Measurements from ENCODE around the gene AKAP6. TPM values are rescaled to one million over a fixed set of nuclear protein-coding genes. Genes with fewer than 3 reads are reported as not detected.
"Not testable (repeated sequence)": the region's sequence is repeated elsewhere in the genome, so short reads cannot be mapped to it uniquely, and the experiment has no call there.

AKAP6 gene
- total RNA-seq, 1 donor from 2014 or later, result 0.21 TPM

DNA sequence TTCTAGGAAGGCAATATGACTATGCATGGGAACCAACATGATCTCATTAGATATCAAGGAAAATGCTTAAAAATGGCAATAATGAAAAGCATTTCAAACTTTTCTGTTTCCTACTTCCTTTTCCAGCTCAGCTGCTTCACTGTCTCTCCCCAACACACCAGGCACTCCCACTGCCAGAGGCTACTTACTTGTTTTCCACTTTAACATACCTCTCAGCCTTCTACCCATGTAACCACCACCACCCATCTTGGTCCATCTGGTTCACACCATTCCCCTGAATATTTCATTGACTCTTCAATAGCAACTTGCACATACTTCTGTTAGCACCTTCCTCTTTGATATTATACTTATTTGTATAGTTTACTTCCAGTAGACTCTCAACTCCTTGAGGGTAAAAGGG, 441.3 kb downstream of the AKAP6 start:
- intact Hi-C loops (cut with micrococcal nuclease), result no loop called here
- Mint-ChIP-seq H3K4me3 (no peak overlapping the region), H3K27ac (no peak overlapping the region), H3K36me3 (ENCODE audit: low read depth) (no peaks in the 10 kb centered on the region), H3K27me3 (ENCODE audit: insufficient read depth) (no peaks in the 10 kb centered on the region), H3K4me1 (ENCODE audit: low read depth) (no peaks in the 10 kb centered on the region), H3K9me3 (peaks cover 5% of the 10 kb centered on the region)
- DNase-seq (ENCODE audit: low spot score), result no peak

DNA sequence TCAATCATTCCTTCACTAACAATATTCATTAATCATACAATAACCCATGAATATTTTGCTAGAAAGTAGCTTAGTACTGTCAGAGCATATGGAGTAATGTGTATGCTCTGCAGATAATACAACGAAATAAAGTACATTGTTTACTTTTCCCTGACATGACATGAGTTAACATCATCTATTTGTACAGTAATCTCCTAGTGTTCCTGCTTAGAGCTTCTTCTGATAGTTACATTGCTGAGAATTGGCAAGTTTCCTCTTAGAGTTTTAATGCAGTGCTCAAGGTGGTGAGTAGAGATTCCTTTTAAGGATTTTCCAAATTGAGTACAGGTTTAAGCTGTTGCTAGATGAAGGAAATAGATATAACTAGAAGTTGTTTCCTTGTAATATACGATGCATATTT, 445.1 kb downstream of the AKAP6 start:
- Mint-ChIP-seq H3K9me3 (peaks cover 12% of the 10 kb centered on the region), H3K27ac (no peak overlapping the region), H3K27me3 (ENCODE audit: insufficient read depth) (no peaks in the 10 kb centered on the region), H3K36me3 (ENCODE audit: low read depth) (no peaks in the 10 kb centered on the region), H3K4me3 (no peak overlapping the region), H3K4me1 (ENCODE audit: low read depth) (no peaks in the 10 kb centered on the region)
- intact Hi-C loops (cut with micrococcal nuclease), result no loop called here
- no peak for DNase-seq (ENCODE audit: low spot score)

DNA sequence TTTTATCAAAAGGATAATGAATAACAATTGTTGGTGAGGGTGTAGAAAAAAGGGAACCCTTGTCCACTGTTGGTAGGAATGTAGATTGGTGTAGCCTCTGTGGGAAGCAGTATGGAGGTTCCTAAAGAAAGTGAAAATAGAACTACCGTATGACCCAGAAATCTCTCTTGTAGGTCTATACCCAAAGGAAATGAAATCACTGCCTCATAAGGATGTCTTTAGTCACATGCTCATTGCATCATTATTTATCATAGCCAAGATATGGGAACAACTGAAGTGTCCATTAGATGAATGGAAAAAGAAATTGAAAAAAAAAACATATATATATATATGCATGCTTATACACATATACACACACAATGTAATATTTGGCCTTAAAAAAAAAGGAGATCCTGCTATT, 450.7 kb downstream of the AKAP6 start:
- DNase-seq (ENCODE audit: low spot score), result no peak
- Mint-ChIP-seq H3K4me3 (no peak overlapping the region), H3K27ac (no peak overlapping the region), H3K4me1 (ENCODE audit: low read depth) (no peaks in the 10 kb centered on the region), H3K9me3 (peaks cover 11% of the 10 kb centered on the region), H3K36me3 (ENCODE audit: low read depth) (no peaks in the 10 kb centered on the region), H3K27me3 (ENCODE audit: insufficient read depth) (no peaks in the 10 kb centered on the region)
- intact Hi-C loops (cut with micrococcal nuclease), result no loop called here

DNA sequence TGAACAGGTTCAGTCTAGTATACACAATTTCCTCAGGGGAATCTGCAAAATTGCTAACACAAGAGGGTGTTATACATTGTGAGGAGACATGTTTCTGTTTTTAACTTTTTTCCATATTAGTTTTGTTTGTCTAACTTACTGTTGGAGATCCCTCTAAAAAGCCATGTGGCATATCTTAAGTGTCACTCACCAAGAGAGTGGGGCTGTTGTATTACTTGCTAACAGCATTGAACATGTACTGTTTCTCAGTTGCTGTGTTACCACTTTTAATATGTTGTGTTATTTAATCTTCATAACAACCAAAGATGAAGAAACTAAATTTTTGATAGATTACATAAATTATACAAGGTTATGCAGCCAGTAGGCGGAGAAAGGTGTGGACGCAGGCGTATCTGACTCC, 455.3 kb downstream of the AKAP6 start:
- H3K4me1 Mint-ChIP-seq (ENCODE audit: low read depth), result no peaks in the 10 kb centered on the region
- H3K9me3 Mint-ChIP-seq, result peaks cover 6% of the 10 kb centered on the region
- DNase-seq (ENCODE audit: low spot score), result no peak
- no peaks in the 10 kb centered on the region for H3K36me3 Mint-ChIP-seq (ENCODE audit: low read depth)
- H3K27ac Mint-ChIP-seq, result no peak overlapping the region
- H3K27me3 Mint-ChIP-seq (ENCODE audit: insufficient read depth), result no peaks in the 10 kb centered on the region
- intact Hi-C loops (cut with micrococcal nuclease), result no loop called here
- H3K4me3 Mint-ChIP-seq, result no peak overlapping the region

DNA sequence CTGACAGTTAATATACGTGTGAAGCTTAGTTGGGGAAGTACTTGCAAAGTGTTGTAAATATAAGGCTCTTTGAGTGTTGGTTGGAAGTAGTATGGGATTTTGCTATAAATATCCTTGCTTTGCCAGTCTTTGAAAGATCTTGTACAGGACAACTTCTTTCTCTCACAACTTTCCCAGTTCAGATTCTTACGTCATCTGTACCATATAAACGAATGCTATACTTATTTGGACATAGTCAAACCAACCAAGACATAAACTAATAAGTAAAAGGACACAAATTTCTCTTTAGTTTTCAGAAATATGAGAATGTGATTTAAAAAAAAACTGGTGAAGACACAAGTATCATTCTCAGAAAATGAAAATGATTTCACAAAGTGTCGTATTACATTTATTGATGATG, 456.5 kb downstream of the AKAP6 start:
- H3K4me1 Mint-ChIP-seq (ENCODE audit: low read depth), result no peaks in the 10 kb centered on the region

DNA sequence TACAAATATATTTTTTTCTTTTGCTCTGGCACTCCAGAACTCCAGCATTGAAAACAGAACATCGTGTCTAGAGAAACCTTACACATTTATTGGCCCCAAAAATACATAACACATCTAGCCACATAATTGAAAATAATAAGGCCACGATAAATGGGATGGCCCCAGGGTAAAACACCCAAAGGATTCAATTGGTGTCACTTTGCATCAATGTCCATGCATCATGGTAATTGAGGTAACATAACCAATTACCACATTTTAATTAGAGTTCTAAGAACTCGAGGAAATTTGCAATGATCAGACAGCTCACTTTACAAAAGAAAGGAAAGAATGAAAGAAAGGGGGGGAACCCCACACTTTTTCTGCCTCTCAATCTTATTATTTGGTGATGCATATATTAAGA, 457.8 kb downstream of the AKAP6 start:
- Mint-ChIP-seq H3K27me3 (ENCODE audit: insufficient read depth) (no peaks in the 10 kb centered on the region), H3K9me3 (peaks cover 24% of the 10 kb centered on the region), H3K4me3 (no peak overlapping the region), H3K27ac (no peak overlapping the region), H3K36me3 (ENCODE audit: low read depth) (no peaks in the 10 kb centered on the region), H3K4me1 (ENCODE audit: low read depth) (no peaks in the 10 kb centered on the region)
- intact Hi-C loops (cut with micrococcal nuclease), result no loop called here
- no peak for DNase-seq (ENCODE audit: low spot score)

More for the DNA sequence above, 456.5 kb downstream of the AKAP6 start:
- Mint-ChIP-seq H3K36me3 (ENCODE audit: low read depth) (no peaks in the 10 kb centered on the region), H3K27ac (no peak overlapping the region), H3K9me3 (peaks cover 13% of the 10 kb centered on the region), H3K4me3 (no peak overlapping the region), H3K27me3 (ENCODE audit: insufficient read depth) (no peaks in the 10 kb centered on the region)
- DNase-seq (ENCODE audit: low spot score), result no peak
- intact Hi-C loops (cut with micrococcal nuclease), result no loop called here

DNA sequence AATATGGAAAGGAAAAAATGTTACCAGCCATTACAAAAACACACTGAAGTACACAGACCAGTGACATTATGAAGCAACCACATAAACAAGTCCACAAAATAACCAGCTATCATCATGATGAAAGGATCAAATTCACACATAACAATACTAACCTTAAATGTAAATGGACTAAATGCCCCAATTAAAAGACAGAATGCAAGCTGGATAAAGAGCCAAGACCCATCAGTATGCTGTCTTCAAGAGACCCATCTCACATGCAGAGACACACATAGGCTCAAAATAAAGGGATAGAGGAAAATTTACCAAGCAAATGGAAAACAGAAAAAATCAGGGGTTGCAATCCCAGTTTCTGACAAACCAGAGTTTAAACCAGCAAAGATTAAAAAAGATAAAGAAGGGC, 463.9 kb downstream of the AKAP6 start:
- H3K27ac Mint-ChIP-seq; H3K4me3 Mint-ChIP-seq; H3K27me3 Mint-ChIP-seq (ENCODE audit: insufficient read depth); intact Hi-C loops (cut with micrococcal nuclease); H3K36me3 Mint-ChIP-seq (ENCODE audit: low read depth); DNase-seq (ENCODE audit: low spot score); H3K4me1 Mint-ChIP-seq (ENCODE audit: low read depth): not testable (repeated sequence)
- H3K9me3 Mint-ChIP-seq, result peaks cover 58% of the 10 kb centered on the region

DNA sequence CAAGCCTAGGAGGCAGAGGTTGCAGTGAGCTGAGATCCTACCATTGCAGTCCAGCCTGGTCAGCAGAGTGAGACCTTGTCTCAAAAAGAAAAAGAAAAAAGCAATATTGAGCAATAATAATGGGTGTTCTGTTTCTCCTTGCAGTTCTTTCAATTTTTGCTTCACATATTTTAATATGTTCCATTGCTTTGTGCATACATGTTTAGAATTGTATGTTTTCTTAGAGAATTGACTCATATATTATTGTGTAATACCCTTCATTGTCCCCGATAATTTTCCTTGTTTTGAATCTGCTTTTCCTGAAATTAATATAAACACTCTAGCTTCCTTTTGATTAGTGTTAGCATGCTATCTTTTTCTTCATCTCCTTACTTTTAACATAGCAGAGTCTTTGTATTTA, 471.2 kb downstream of the AKAP6 start:
- intact Hi-C loops (cut with micrococcal nuclease), result no loop called here
- Mint-ChIP-seq H3K4me1 (ENCODE audit: low read depth) (no peaks in the 10 kb centered on the region), H3K36me3 (ENCODE audit: low read depth) (no peaks in the 10 kb centered on the region), H3K27ac (no peak overlapping the region), H3K4me3 (no peak overlapping the region), H3K27me3 (ENCODE audit: insufficient read depth) (no peaks in the 10 kb centered on the region), H3K9me3 (peaks cover 43% of the 10 kb centered on the region)
- no peak for DNase-seq (ENCODE audit: low spot score)

DNA sequence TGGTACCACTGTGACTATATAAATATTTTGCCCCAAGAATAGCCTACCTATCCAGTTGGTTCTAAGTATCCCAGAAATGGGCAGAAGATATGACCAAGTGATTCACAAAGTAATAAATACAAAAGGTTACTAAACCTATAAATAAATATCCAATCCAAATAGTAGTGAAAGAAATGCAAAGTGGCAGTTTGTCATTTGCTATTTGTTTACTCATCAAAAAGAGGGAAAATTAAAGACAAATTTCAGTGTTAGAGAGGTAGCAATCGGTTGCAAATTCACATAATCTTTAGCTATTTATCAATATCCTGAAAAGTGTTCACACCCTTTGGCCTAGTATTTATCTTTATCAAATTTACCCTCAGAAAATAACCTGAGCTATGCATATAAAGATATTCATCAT, 473.2 kb downstream of the AKAP6 start:
- DNase-seq (ENCODE audit: low spot score), result no peak
- H3K4me3 Mint-ChIP-seq, result no peak overlapping the region
- intact Hi-C loops (cut with micrococcal nuclease), result no loop called here
- no peaks in the 10 kb centered on the region for H3K27me3 Mint-ChIP-seq (ENCODE audit: insufficient read depth)
- no peaks in the 10 kb centered on the region for H3K36me3 Mint-ChIP-seq (ENCODE audit: low read depth)
- no peaks in the 10 kb centered on the region for H3K4me1 Mint-ChIP-seq (ENCODE audit: low read depth)
- H3K9me3 Mint-ChIP-seq, result peaks cover 45% of the 10 kb centered on the region
- no peak overlapping the region for H3K27ac Mint-ChIP-seq

DNA sequence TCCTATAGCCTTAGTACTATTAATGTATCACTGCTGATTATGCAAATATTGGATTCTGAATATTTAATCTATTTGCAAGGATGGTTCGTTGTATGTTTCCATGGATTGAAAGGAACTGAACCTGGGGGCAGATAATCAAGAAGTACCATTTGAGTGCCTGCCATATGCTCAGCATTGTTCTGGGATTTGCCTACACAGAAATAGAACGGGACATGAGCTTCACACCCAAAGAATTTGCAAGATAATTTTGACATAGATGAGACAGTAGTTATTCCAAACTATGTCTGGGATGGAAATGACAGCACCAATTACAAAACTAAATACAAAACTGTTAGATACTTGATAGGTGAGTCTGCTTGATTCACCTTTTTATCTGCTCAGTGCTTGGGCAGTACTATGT, 476.9 kb downstream of the AKAP6 start:
- intact Hi-C loops (cut with micrococcal nuclease), result no loop called here
- Mint-ChIP-seq H3K27ac (no peak overlapping the region), H3K36me3 (ENCODE audit: low read depth) (no peaks in the 10 kb centered on the region), H3K9me3 (peaks cover 36% of the 10 kb centered on the region), H3K4me1 (ENCODE audit: low read depth) (no peaks in the 10 kb centered on the region), H3K27me3 (ENCODE audit: insufficient read depth) (no peaks in the 10 kb centered on the region), H3K4me3 (no peak overlapping the region)
- DNase-seq (ENCODE audit: low spot score), result no peak

DNA sequence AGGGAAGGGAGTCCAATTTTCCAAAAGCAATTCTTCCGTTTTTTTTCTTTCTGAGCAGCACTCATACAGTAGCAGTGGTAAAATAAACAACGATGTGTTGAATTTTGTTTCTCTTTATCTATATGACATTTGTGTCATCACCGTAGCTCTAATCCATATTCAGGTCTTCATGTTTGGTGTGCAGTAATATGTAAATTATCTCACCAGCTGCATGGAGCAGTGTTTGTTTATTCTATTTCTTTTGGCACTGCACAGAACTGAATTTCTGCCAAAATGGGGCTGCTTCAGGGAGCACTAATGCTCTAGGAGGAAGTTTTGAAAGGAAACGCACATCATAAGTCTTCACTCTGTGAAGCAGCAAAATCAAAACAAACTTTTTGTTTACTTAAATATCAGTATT, 479.5 kb downstream of the AKAP6 start:
- Mint-ChIP-seq H3K27me3 (ENCODE audit: insufficient read depth) (no peaks in the 10 kb centered on the region), H3K4me3 (no peak overlapping the region), H3K36me3 (ENCODE audit: low read depth) (no peaks in the 10 kb centered on the region), H3K27ac (no peak overlapping the region), H3K9me3 (peaks cover 24% of the 10 kb centered on the region), H3K4me1 (ENCODE audit: low read depth) (no peaks in the 10 kb centered on the region)
- DNase-seq (ENCODE audit: low spot score), result no peak
- intact Hi-C loops (cut with micrococcal nuclease), result no loop called here

DNA sequence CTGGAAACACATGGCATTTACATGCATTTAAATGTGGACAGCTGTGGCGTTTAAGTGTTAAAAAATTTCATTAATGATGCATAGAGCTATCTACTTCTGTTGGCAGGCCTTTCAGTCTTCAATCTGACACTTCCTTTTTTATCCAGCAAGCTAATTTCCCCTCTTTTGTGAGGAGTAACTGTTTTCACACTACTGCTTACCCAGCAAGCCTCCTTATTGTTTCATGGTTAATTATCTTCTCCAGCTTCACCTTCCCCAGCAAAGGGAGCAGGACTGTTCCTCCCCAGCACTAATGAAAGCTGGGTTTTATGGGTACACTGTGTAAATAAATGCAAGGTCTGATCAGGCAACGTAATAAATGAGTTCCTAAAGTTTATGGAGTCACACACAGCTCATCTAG, 480.2 kb downstream of the AKAP6 start:
- H3K4me3 Mint-ChIP-seq, result no peak overlapping the region
- intact Hi-C loops (cut with micrococcal nuclease), result no loop called here
- no peaks in the 10 kb centered on the region for H3K27me3 Mint-ChIP-seq (ENCODE audit: insufficient read depth)
- no peak overlapping the region for H3K27ac Mint-ChIP-seq
- DNase-seq (ENCODE audit: low spot score), result no peak
- peaks cover 18% of the 10 kb centered on the region for H3K9me3 Mint-ChIP-seq
- H3K36me3 Mint-ChIP-seq (ENCODE audit: low read depth), result no peaks in the 10 kb centered on the region
- H3K4me1 Mint-ChIP-seq (ENCODE audit: low read depth), result no peaks in the 10 kb centered on the region

DNA sequence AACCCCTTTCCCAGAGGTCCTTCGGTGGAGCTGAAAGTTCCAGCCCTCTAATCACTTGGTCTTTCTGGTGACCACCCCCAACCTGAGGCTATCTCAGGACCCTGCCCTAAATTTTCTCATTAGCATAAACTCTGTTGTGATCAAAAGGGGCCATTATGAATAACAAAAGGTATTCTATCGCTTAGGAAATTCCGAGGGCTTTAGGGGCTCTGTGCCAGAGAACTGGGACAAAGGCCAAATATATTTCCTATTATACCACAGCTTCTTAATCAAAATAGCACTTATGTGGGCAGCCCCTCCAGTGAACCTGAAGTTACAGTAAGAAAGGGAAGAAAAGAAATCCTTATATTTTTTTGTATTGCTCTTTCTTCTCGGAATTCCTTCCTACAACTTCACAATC, 484.3 kb downstream of the AKAP6 start:
- H3K27ac Mint-ChIP-seq, result no peak overlapping the region
- no peaks in the 10 kb centered on the region for H3K36me3 Mint-ChIP-seq (ENCODE audit: low read depth)
- intact Hi-C loops (cut with micrococcal nuclease), result no loop called here
- no peaks in the 10 kb centered on the region for H3K9me3 Mint-ChIP-seq
- no peaks in the 10 kb centered on the region for H3K4me1 Mint-ChIP-seq (ENCODE audit: low read depth)
- no peak for DNase-seq (ENCODE audit: low spot score)
- no peaks in the 10 kb centered on the region for H3K27me3 Mint-ChIP-seq (ENCODE audit: insufficient read depth)
- no peak overlapping the region for H3K4me3 Mint-ChIP-seq

DNA sequence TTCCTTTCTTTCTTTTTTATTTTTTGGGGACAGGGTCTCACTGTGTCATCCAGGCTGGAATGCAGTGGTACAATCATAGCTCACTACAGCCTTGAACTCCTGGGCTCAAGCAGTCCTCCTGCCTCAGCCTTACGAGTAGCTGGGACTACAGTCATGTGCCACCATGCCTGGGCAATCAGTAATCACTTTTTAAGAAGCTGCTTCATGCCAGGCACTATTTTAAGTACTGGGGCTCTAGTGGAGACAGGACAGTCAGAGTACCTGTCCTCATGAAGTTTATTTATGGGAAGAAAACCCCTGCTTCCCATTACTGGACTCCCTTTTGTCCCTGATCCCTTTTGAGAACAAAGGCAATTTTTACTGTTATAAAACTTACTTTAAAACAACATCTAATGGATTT, 485.6 kb downstream of the AKAP6 start:
- no peaks in the 10 kb centered on the region for H3K9me3 Mint-ChIP-seq
- no peak for DNase-seq (ENCODE audit: low spot score)
- H3K27ac Mint-ChIP-seq, result no peak overlapping the region
- no peaks in the 10 kb centered on the region for H3K4me1 Mint-ChIP-seq (ENCODE audit: low read depth)
- H3K4me3 Mint-ChIP-seq, result no peak overlapping the region
- intact Hi-C loops (cut with micrococcal nuclease), result no loop called here
- H3K27me3 Mint-ChIP-seq (ENCODE audit: insufficient read depth), result no peaks in the 10 kb centered on the region
- no peaks in the 10 kb centered on the region for H3K36me3 Mint-ChIP-seq (ENCODE audit: low read depth)

All from activated T-helper 1 cell treated with anti-CD3 and anti-CD28 coated beads, Interleukin-12 subunit alpha, Interleukin-12 subunit beta, Interleukin-2, Interleukin-4 antibody, amounts not matched to agents 30 ng/mL and 10 ng/mL and 1 ng/mL, durations not matched to agents 14 hours and 24 hours and 36 hours (primary cell).